Measurements from ENCODE around the gene TRAF1. TPM values are rescaled to one million over a fixed set of nuclear protein-coding genes. Genes with fewer than 3 reads are reported as not detected.

Gene TRAF1
- total RNA-seq, 1 experiment from 2014 or later: 1.4 TPM

DNA sequence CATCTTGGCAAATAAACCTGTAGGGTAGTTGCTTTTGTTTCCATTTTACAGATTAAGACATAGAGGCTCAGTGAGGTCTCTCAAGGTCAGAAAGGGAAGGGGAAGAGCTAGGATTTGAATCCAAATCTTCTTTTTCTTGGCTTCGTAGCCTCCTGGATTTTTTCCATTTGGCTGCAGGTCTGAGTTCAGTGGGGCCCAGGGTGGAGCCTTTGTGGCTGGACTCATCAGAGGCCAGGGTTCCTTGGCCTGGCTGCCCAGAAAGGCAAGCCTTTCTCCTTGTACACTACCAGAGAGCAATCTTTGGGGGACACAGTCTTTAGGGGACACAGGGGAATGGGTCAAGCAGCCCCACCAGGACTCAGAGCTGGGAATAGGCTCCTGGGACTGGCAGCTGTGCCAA lies 10.5 kb upstream of the TRAF1 start:
- Histone ChIP-seq H4K91ac (ENCODE audit: insufficient read length, low read depth, low read length) (no peak overlapping the region), H3K4ac (ENCODE audit: low read depth, low read length) (no peak overlapping the region), H3K18ac (ENCODE audit: insufficient read length, low read depth, low read length) (no peak overlapping the region), H3K27ac (ENCODE audit: insufficient read length, low read depth, low read length) (no peak overlapping the region), H3T11ph (ENCODE audit: low read length) (no peak overlapping the region), H3K23ac (ENCODE audit: insufficient read length, low read depth, low read length) (no peak overlapping the region), H3K4me1 (ENCODE audit: insufficient read depth, low read length) (no peaks in the 10 kb centered on the region), H2BK12ac (ENCODE audit: insufficient read length, low read depth, low read length) (no peak overlapping the region), H3K4me2 (ENCODE audit: insufficient read depth, insufficient read length, low read length) (no peak overlapping the region), H3K79me2 (ENCODE audit: insufficient read depth, low read length) (no peaks in the 10 kb centered on the region), H3K79me1 (ENCODE audit: insufficient read depth, low read depth, low read length, poor library complexity, severe bottlenecking) (no peaks in the 10 kb centered on the region), H2BK20ac (ENCODE audit: low read depth, low read length, poor library complexity, severe bottlenecking) (no peak overlapping the region), H4K20me1 (ENCODE audit: control insufficient read depth, insufficient read depth, insufficient read length) (no peaks in the 10 kb centered on the region), H2BK15ac (ENCODE audit: low read depth, low read length) (no peak overlapping the region), H4K5ac (ENCODE audit: insufficient read length, low read depth, low read length) (no peak overlapping the region), H4K8ac (replicated peaks; ENCODE audit: insufficient read length, low read depth, low read length) (no peak overlapping the region), H2AFZ (ENCODE audit: low read length) (no peak overlapping the region), H2BK120ac (ENCODE audit: low read depth, low read length, poor library complexity, severe bottlenecking) (no peak overlapping the region), H3K14ac (ENCODE audit: insufficient read depth, low read length) (no peak overlapping the region), H3K56ac (ENCODE audit: insufficient read length, low read depth, low read length) (no peak overlapping the region), H2AK5ac (ENCODE audit: insufficient read length, low read length) (no peak overlapping the region), H3K23me2 (ENCODE audit: insufficient read length, low read depth, low read length, poor library complexity, severe bottlenecking) (no peaks in the 10 kb centered on the region), H3K9me3 (ENCODE audit: control insufficient read depth, low read depth, low read length) (no peaks in the 10 kb centered on the region), H3K9ac (ENCODE audit: extremely low read depth, insufficient read length, low read length) (no peak overlapping the region), H3K27me3 (ENCODE audit: insufficient read depth, low read length) (no peaks in the 10 kb centered on the region), H2BK5ac (ENCODE audit: insufficient read length, low read length) (no peak overlapping the region)
- Mint-ChIP-seq H3K4me3 (no peak overlapping the region), H3K4me1 (peaks cover 12% of the 10 kb centered on the region in 2 experiments), H3K9me3 (no peaks in the 10 kb centered on the region), H3K27ac (no peak overlapping the region), H3K27me3 (ENCODE audit: low read depth) (peaks cover 5% of the 10 kb centered on the region), H3K36me3 (ENCODE audit: insufficient read depth in 1 of 3, low read depth in 3 of 3) (no peaks in the 10 kb centered on the region)
- DNase-seq: no peak
- no peak for TF ChIP-seq CTCF (conservative IDR thresholded peaks at IDR 0.05)
- no CpG with 5 or more reads among the region's 1 CpG for WGBS (ENCODE audit: extremely low coverage, insufficient read length, low lambda C conversion rate)
